BE2C (cell line): ENCODE data around the gene CTTNBP2NL.
"Not testable (repeated sequence)": the region's sequence is repeated elsewhere in the genome, so short reads cannot be mapped to it uniquely, and the experiment has no call there.

Source experiments
- DNase-seq: peaks from one replicate; pipeline ENCODE4 v3.0.0-alpha.2; 2020
- H3K27me3 ChIP-seq: fragments of 250-450 bp; sonication (Bioruptor Pico); 2 replicates; pipeline ENCODE4 v1.5.1; 2020; ENCODE audit warnings: mild to moderate bottlenecking
- H3K36me3 ChIP-seq: fragments of 250-450 bp; sonication (Bioruptor Pico); 2 replicates; pipeline ENCODE4 v1.5.1; 2020; ENCODE audit warnings: mild to moderate bottlenecking
- H3K4me1 ChIP-seq: fragments of 250-450 bp; sonication (Bioruptor Pico); 2 replicates; pipeline ENCODE4 v1.5.1; 2020
- H3K4me3 ChIP-seq: 2 replicates; pipeline ENCODE4 v1.5.1; 2011; ENCODE audit warnings: low read depth, low read length
- H3K9me3 ChIP-seq: fragments of 250-450 bp; sonication (Bioruptor Pico); 2 replicates; pipeline ENCODE4 v1.5.1; 2020
- TF ChIP-seq, protein P1 (sequence below): IDR thresholded peaks from 2 replicates; pipeline ENCODE4 v1.5.1; 2012; ENCODE audit warnings: mild to moderate bottlenecking, low read depth, low read length

Gene CTTNBP2NL

DNA sequence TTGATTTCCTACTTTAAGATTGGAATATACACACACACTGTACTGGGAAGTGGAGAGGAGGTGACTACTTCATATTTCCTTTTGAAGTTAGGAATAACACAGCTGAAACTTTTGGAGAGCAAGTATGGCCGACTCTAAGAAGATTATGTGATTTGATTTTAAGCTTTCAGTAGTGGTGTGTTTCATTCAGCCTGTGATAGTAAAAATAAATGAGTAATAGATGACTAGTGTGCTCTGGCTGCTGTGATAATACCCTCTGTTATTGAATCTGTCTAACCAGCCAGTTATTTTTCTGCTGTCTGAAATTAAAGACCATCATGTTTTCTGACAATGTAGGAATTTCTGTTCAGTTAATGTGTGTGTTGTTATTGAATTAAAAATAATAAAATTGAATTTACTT, 48.3 kb downstream of the CTTNBP2NL start:
- DNase-seq: no peak
- no peaks in the 10 kb centered on the region for H3K9me3 ChIP-seq
- TF ChIP-seq, protein P1, sequence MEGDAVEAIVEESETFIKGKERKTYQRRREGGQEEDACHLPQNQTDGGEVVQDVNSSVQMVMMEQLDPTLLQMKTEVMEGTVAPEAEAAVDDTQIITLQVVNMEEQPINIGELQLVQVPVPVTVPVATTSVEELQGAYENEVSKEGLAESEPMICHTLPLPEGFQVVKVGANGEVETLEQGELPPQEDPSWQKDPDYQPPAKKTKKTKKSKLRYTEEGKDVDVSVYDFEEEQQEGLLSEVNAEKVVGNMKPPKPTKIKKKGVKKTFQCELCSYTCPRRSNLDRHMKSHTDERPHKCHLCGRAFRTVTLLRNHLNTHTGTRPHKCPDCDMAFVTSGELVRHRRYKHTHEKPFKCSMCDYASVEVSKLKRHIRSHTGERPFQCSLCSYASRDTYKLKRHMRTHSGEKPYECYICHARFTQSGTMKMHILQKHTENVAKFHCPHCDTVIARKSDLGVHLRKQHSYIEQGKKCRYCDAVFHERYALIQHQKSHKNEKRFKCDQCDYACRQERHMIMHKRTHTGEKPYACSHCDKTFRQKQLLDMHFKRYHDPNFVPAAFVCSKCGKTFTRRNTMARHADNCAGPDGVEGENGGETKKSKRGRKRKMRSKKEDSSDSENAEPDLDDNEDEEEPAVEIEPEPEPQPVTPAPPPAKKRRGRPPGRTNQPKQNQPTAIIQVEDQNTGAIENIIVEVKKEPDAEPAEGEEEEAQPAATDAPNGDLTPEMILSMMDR: no peak
- no peaks in the 10 kb centered on the region; the same call in 1 of the 2 replicates for H3K36me3 ChIP-seq
- H3K4me3 ChIP-seq: no peak overlapping the region
- H3K27me3 ChIP-seq: no peaks in the 10 kb centered on the region
- no peaks in the 10 kb centered on the region for H3K4me1 ChIP-seq

- H3K9me3 ChIP-seq: no peaks in the 10 kb centered on the region
- H3K27me3 ChIP-seq: no peaks in the 10 kb centered on the region
- no peak overlapping the region for H3K4me3 ChIP-seq
- no peaks in the 10 kb centered on the region; the same call in 1 of the 2 replicates for H3K36me3 ChIP-seq
- no peak for DNase-seq
- H3K4me1 ChIP-seq: no peaks in the 10 kb centered on the region
- TF ChIP-seq, protein P1: no peak
These were observed 49.6 kb downstream of the CTTNBP2NL start for GRCh38 chr1:112445596-112445995.

- no peaks in the 10 kb centered on the region for H3K36me3 ChIP-seq
- H3K27me3 ChIP-seq: no peaks in the 10 kb centered on the region
- H3K4me1 ChIP-seq: no peaks in the 10 kb centered on the region
- H3K9me3 ChIP-seq: no peaks in the 10 kb centered on the region
- TF ChIP-seq, protein P1: no peak
- DNase-seq: no peak
- no peak overlapping the region for H3K4me3 ChIP-seq
These were observed 50.4 kb downstream of the CTTNBP2NL start for GRCh38 chr1:112446411-112446810.

- TF ChIP-seq, protein P1: no peak
- no peaks in the 10 kb centered on the region for H3K9me3 ChIP-seq
- no peaks in the 10 kb centered on the region for H3K27me3 ChIP-seq
- DNase-seq: no peak
- H3K4me1 ChIP-seq: no peaks in the 10 kb centered on the region
- H3K36me3 ChIP-seq: no peaks in the 10 kb centered on the region
- H3K4me3 ChIP-seq: no peak overlapping the region
These were observed 53.1 kb downstream of the CTTNBP2NL start for GRCh38 chr1:112448904-112449629.

DNA sequence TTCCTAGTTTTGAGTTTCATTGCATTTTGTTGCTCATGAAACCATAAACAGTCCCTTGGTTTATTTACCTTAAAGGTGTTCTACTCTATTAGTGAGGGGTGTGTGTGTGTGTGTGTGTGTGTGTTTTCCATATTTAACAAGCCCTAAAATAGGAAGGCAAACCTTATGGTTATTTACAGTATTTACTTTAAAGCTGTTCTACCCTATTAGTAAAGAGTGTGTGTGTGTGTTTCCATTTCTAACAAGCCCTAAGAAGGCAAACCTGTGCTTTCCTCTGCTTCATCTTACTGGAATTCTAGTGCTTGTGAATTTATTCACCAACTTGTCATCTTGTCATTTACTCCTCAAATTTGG, 53.6 kb downstream of the CTTNBP2NL start:
- Histone ChIP-seq H3K27me3 (no peaks in the 10 kb centered on the region), H3K4me3 (no peak overlapping the region), H3K9me3 (no peaks in the 10 kb centered on the region), H3K36me3 (no peaks in the 10 kb centered on the region), H3K4me1 (no peaks in the 10 kb centered on the region)
- DNase-seq: no peak
- TF ChIP-seq, protein P1: no peak

GRCh38 chr1:112450773-112451172, 54.8 kb downstream of the CTTNBP2NL start:
- Histone ChIP-seq H3K4me1 (no peaks in the 10 kb centered on the region), H3K4me3 (no peak overlapping the region), H3K9me3 (no peaks in the 10 kb centered on the region), H3K36me3 (no peaks in the 10 kb centered on the region), H3K27me3 (no peaks in the 10 kb centered on the region)
- TF ChIP-seq, protein P1: no peak
- DNase-seq: no peak

DNA sequence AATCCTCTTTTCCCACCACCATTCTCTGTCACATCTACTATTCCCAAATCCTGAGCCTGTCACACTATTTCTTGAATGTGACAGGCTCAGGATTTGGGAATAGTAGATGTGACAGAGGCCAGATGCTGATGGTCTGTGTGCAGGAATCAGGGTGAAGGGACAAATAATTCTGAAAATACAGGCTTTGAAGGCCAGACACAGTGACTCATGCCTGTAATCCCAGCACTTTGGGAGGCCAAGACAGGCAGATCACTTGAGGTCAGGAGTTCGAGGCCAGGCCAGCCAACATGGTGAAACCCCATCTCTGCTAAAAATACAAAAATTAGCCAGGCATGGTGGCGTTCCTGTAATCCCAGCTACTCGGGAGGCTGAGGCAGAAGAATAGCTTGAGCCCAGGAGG, 55.3 kb downstream of the CTTNBP2NL start:
- H3K36me3 ChIP-seq, H3K27me3 ChIP-seq, H3K9me3 ChIP-seq, H3K4me3 ChIP-seq, DNase-seq, H3K4me1 ChIP-seq: not testable (repeated sequence)
